HL-60/S4 treated with retinoic acid at 250 ng/mL for 4 days and 3 days (cell line): ENCODE measurements around the gene SESTD1.

Experiments used
- in situ Hi-C: fragments of 300-500 bp; cut with MboI; formaldehyde crosslinking; loops from 2 replicates; pipeline ENCODE4 v1.7.0; 2022; ENCODE audit warnings: low sequenced_read_pairs

SESTD1 gene, protein sequence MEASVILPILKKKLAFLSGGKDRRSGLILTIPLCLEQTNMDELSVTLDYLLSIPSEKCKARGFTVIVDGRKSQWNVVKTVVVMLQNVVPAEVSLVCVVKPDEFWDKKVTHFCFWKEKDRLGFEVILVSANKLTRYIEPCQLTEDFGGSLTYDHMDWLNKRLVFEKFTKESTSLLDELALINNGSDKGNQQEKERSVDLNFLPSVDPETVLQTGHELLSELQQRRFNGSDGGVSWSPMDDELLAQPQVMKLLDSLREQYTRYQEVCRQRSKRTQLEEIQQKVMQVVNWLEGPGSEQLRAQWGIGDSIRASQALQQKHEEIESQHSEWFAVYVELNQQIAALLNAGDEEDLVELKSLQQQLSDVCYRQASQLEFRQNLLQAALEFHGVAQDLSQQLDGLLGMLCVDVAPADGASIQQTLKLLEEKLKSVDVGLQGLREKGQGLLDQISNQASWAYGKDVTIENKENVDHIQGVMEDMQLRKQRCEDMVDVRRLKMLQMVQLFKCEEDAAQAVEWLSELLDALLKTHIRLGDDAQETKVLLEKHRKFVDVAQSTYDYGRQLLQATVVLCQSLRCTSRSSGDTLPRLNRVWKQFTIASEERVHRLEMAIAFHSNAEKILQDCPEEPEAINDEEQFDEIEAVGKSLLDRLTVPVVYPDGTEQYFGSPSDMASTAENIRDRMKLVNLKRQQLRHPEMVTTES

DNA sequence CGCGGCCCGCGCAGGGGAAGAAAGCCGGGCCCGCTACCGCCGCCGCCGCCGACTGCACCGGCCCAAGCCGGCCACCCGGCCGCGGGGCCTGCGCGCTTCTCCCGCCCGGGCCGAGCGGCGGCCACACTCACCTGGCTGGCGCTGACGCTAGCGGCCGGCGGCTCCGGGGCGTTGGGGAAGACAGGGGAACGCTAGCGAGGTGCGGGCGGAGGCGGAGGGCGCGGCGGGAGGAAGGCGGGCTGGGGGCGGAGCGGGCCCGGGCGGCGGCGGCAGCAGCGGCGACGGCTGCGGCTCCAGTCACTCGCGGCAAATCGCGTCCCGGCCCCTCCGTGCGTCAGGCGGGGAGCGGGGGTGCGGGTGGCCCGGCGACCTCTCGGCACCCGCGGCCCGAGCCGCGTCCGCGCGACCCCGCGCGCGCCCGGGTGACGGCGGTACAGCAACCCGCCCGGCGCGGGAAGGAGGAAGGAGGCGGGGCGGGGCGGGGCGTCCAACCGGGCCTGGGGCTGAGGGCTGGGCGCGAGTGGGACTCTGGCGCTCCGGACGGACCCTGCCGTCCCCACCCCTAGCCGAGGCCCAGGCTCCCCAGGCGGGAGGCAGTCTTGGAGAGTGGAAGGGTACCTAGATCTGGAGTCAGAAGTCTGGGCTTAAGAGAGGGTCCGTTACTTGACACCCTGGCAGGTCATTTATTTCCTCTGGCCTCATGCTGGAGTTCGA lies at the start of gene SESTD1:
SESTD1 (minus strand) TSS at position 465 of the 714 bp plus-strand sequence. CDS start 72,991 bp downstream, outside the sequence.
- in situ Hi-C loops = no loop called here

DNA sequence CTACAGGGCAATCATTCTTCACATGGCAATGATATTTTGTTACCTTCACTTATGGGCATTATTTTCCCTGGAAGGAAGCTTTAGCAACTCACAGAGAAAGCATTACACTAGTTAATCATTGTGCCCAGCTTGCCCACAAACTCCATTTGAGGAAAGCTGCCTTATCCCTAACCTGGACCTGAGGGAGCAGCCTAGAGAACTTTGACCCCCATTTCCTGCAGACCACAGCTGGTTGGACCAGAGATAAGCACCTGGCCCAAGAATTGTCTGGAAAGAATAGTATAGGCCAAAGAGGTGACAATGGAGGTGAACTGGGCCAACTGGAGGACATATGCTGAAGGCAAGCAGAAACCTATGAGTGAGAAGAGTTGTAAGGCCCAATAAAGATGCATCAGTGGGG lies 48.4 kb upstream of the SESTD1 start:
- in situ Hi-C loops = no loop called here

DNA sequence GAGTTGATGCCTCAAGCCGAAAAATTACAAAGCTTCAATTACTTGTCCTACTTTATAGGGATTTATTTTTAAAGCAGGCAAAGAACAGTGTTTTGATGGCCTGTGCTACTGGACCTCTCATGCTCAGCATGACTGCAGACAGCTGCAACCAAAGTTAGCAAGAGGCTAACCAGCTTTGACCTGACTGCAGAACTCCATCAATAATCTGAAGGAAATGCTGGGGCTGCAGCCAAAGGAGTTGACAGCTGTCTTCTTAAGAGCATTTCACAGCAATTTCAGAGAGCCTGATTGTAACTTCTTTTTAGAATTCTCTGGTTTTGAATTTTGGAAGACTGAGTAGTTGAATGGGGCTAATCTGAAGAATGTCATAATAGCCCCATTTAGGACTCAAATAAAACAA lies 46.5 kb upstream of the SESTD1 start:
- in situ Hi-C loops = no loop called here

DNA sequence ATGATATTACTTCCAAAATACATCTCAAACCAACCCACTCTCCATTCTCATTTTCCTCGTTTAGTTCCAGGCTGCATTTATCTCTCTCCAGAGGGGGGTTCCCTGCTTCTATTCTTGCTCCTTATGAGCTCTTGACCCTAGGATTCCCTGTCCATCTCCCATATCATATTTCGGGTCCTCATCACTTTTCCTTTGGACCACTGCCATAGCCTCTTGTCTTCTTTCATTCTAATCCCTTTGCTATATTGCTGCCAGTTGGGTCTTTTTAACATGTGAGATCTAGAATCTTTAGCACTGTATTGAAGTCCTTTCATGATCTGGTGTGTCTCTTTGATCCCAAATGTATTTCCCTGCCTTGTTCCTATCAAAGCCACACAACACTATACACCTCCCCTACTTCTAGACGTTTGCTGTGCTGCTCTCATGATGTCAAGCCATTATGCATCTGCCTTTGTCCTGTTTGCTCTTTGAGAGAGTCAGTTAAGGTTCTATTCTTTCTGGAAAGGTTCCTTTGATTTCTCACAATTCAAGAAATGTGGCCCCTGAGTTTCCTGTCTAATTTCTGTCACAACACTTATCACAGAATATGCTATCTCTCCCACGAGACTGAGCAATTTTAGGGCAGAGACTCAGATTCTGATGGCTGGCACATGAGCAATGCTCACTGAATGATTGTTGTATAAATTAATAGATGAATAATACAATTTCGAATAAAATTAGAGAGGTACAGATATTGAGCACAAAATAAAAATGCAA lies 43.2 kb upstream of the SESTD1 start:
- in situ Hi-C loops = no loop called here

DNA sequence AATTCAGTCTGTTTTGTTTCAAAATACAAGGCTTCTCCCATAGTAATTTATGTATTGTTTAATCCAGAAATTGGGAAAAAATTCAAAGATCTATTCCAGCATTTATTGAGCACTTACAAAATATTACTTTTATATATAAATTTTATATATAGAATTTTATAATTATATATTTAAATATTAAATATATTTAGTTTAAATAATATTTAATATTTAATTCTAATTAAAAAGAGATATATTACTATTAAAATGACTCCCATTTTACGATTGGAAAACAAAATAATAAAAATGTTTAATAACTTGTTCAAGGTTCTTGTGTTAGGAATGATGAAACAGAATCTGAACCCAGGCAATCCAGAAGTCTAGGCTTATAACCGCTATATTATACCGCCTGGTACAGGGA lies 40.5 kb upstream of the SESTD1 start:
- in situ Hi-C loops = no loop called here

DNA sequence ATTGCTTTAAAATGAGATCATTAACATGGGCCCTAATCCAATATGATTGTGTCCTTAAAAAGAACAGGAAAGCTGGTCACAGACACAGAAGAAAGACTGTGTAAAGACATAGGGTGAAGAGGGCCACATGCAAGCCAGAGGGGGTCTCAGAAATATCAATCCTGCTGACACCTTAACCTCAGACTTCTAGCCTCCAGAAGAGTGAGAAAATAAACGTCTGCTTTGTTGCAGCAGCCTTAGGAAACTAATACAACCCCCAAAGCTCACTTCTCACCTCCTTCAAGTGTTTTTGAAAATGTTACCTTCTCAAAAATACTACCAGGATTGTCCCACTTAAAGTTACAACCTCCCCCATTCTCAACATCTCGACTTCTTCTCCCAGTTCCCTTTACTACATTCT lies 39.8 kb upstream of the SESTD1 start:
- in situ Hi-C loops = no loop called here

DNA sequence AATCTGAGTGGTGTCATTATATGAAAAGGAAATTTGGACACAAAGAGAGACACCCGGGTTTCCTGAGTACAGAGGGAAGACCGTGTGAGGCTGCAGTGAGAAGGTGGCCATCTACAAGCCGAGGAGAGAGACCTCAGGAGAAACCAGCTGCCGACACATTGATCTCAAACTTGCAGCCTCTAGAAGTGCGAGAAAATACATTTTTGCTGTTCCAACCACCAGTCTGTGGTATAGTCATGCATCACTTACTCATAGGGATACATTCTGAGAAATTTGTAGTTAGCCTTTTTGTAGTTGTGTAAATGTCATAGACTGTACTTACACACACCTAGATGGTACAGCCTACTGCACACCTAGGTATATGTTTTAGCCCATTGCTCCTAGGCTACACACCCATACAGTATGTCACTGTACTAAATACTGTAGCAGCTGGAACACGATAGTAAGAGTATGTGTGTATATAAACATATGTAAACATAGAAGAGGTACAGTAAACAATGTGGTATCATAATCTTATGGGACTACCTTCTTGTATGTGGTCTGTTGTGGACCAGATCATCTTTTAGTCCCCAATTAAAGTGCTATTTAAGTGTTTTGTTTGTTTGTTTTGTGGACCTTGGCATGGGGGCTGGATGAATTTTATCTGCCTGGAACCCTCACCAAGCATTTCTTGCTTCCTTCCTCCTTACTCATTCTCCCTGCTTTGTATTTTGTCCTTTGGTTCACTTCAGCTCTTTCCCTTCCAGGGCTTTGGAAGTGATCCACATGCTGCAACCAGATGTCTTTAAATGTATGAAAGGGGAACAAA lies 38.3 kb upstream of the SESTD1 start:
- in situ Hi-C loops = no loop called here

DNA sequence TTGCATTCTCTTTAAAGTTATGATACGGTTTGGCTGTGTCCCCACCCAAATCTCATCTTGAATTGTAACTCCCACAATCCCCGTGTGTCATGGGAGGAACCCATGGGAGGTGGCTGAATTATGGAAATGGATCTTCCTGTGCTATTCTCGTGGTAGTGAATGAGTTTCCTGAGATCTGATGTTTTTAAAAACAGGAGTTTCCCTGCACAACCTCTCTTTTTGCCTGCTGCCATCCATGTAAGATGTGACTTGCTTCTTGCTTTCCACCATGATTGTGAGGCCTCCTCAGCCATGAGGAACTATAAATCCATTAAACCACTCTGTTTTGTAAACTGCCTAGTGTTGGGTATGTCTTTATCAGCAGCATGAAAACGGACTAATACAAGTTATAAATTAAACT lies 37.5 kb upstream of the SESTD1 start:
- in situ Hi-C loops = no loop called here

DNA sequence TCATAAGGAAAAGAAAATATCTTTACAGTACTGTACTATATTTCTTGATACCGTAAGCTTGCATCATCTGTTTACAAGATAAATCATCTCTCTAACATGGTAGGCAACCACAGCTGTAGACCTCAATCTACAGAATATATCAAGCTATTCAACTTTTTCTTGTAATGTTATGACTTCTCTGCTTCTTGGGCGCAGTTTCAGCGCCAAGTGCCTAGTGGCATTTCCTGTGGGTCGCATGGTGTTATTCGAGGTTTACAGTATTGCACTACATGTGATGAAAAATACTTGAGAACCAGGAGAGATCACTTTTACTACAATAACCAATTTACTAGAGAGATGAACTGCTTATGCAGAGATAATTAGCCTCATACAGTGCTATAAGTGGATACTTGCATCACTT lies 34.0 kb upstream of the SESTD1 start:
- in situ Hi-C loops = no loop called here

DNA sequence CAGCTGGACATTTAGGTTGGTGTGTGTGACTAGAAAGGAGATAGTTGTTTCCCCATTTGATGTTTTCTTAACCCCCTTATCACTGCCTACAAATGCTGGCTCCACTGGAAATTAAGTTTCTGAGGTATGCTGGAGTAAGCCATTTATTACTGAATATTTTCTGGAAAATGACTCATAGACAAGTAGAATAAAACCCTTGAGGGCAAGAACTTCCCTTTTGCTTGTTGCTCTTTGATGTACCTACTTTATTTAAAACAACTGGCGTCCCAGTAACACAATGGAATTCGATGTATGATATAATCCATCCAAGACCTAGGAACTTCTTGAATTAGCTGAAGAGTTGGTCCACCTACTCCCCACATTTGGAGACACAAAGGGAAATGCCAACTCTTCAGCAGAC lies 33.3 kb upstream of the SESTD1 start:
- in situ Hi-C loops = no loop called here

DNA sequence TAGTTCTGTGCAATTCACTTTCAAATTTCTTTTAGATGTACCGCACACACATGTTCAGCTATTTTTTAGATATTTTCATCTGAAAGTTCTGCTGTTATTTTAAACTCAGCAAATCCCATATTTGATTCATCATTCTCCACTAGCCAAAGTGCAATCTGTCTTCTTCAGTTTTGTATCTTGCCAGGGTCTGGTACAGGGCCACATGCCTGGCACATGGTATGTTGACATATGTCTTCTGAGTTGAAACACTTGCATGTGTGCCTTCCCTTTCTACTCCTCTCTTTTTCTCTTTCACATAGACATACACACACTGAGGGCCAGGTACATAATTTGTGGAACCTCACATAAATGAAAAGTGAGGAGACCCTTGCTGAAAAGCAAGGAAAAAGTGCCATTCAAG lies 25.7 kb upstream of the SESTD1 start:
- in situ Hi-C loops = no loop called here

DNA sequence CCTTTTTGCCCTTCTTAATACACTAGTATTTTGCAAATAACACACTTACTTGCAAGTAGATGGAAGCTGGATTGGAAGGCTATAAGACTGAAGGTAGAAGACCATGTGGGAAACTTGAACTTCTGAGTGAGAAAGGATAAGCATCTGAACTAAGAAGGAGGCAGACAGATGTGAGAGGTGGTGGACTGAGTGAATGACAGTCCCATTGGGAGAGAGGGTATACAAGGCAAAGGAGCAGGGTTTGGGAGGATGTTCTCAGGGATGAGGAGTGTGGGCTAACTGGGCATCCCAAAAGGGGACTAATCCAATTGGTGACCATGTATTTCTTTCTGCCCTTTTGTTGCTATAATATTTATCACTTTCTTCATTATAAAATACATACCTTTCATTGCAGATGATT lies 20.4 kb upstream of the SESTD1 start:
- in situ Hi-C loops = no loop called here

DNA sequence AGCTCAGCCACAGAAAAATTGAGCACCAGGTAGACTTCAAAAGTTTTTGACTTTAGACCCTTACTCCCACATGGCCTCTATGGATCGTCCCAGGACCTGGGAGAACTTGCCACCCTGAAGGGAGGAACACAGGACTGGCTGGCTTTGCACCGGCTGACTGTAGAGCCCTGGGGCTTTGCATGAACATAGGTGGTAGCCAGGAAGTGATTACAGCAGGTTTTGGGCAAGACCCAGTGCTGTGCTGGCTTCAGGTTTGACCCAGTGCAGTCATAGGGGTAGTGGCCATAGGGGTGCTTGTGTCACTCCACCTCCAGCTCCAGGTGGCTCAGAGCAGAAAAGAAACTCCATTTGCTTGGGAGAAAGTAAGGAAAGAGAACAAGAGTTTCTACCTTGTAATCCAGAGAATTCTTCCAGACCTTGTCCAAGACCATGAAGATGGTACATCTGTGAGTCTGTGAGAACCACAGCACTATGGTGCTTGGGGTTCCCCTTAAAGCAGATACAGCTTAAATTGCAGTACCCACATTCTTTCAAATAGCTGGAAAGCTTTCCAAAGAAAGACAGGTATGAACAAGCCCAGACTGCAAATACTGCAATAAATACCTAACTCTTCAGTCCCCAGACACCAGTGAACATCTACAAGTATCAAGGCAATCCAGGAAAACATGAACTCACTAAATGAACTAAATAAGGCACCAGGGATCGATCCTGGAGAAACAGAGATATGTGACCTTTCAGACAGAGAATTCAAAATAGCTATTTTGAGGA lies 13.0 kb upstream of the SESTD1 start:
- in situ Hi-C loops = no loop called here

DNA sequence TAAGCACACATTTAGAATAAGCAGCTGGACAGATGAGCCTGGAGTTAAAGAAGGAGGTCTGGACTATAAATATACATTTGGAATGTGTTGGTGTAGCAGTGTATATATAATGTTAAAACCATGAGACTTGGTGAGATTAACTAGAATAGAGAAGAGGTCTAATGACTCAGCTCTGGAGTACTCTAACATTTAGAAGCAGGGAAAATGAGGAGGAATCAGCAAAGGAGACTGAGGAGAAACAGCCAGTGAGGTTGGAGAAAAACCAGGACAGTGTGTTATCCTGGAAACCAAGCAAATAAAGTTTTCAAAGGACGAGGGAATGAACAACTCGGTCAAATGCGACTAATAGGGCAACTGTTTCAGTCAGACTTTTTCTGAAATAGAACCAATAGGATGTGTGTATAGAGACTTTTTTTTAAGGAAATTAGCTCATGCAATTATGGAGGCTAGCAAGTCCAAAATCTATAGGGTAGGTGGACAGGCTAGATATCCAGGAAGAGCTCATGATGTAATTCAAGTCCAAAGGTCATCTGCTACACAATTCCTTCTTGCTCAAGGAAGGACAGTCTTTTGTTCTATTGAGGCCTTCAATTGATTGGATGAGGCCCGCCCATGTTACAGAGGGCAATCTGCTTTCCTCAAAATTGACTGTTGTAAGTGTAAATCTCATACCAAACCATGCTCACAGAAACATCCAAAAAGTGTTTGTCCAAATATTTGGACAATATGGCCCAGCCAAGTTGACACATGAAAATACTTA lies 10.8 kb upstream of the SESTD1 start:
- in situ Hi-C loops = no loop called here

DNA sequence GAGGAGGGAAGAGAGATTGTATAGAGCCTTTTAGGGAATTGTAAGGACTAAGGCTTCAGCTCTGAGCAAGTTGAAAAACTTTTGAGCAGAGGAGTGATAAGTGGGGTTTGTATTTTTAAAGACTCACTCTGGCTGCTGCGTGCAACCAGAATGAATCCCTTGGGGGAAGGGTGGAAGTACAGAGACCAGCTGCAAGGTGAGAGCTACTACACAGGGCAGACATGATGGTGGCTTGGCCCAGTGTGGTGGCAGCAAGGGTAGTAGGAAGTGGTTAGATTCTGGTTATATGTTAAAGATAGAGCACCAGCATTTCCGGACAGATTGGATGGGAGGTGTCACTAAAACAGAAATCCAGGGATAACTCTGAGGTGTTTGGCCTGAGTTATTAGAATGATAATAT lies 10.1 kb upstream of the SESTD1 start:
- in situ Hi-C loops = no loop called here

DNA sequence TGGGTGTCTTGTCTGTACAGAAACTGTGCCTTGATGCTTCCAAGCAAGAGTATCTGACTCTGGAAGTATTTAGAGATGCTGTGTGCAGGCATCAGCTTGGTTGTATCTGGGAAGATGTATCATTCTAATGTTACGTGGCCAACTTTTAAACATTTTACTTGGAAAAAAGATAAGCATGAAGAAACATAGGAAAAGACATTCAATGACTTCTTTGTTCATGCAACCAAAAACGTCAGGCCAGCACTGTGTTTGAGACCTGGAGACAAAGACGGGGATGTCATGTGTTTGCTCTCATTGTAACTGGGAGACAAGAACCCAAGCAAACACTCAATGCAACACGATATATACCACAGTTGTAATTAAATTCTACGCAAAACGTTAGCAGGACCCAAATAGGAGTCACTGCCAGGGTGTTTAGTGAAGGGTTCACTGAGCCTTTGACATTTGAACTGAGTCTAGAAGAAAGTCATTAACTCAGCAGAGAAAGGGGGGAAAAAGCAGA lies 8.9 kb upstream of the SESTD1 start:
- in situ Hi-C loops = no loop called here

DNA sequence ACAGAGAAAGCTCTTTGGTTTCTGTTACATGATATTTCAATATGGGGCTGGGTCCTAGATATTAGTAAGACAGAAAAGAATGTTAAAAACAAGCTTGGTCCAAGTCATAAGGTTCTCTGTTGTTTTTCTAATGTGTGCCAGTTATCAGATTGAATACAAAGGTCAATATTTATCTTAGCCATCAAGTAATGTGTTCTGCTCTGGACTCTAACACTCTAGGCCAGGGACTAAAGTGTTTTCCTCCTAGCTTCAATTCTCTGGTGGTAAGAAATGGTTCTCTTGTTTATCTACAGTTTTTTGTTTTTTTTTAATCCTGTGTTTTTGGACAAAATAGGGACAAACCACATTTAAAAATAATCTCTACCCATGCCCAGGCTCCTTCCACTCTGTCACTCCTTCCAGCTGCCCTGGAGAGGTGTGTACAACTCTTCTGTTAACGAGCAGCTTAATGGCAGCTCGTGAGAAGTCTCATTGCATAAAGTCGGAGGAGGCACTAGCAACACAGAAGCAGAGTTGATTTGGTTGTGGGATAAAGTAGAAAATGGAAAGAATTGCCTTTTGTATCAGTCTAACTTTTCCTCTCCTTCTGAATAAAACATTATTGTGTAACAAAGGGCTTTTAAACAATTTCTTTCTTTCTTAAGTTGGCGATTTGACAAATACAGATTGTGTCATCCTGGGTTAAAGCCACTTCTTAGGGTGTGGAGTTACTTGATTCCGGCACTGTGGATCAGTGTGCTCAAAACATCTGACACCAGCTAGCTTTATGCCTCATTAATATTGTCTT lies 8.0 kb upstream of the SESTD1 start:
- in situ Hi-C loops = no loop called here

DNA sequence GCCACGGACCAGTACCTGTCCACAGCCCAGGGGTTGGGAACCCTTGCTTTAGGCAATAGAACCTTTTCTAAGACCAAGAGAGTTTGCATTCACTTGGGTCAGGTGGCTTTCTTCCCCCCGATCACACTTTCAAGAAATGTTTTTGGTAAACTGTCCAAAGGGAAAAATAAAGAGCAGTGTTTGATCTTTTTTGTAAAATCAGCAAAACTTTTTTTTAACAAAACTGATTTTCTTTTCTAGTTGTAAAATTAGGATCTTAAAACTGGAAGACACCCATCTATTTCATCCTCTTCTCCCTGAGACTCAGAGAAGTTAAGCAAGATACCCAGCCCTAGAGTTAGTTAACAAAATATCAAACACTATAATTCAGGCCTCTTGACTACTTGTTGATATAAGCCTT lies 6.1 kb upstream of the SESTD1 start:
- in situ Hi-C loops = no loop called here
